Stimulated activated memory B cell treated with anti-CD40 and anti-IgM and Interleukin-4, amounts not matched to agents 10 μg/mL and 1 μg/mL and 100 μg/mL, for 72 hours (primary cell): ENCODE measurements around the gene KLHL35.
A peak's percentile ranks its signal among the peaks of the same experiment; 100 is the strongest.
"Not testable (repeated sequence)": the region's sequence is repeated elsewhere in the genome, so short reads cannot be mapped to it uniquely, and the experiment has no call there.

Experiments
- ATAC-seq: fragments of 150-1000 bp; cut with Tn5 transposase; 2 replicates; pipeline ENCODE4 v1.10.0; 2021
- H3K27ac Mint-ChIP-seq: one replicate; pipeline ENCODE4 v1.8.0; 2022; ENCODE audit warnings: mild to moderate bottlenecking, mixed read lengths
- H3K27me3 Mint-ChIP-seq: one replicate; pipeline ENCODE4 v1.8.0; 2022; ENCODE audit warnings: mixed read lengths
- H3K36me3 Mint-ChIP-seq: one replicate; pipeline ENCODE4 v1.8.0; 2022; ENCODE audit warnings: mixed read lengths
- H3K4me1 Mint-ChIP-seq: one replicate; pipeline ENCODE4 v1.8.0; 2022; ENCODE audit warnings: mixed read lengths
- H3K4me3 Mint-ChIP-seq: one replicate; pipeline ENCODE4 v1.8.0; 2022; ENCODE audit warnings: mild to moderate bottlenecking, moderate library complexity, mixed read lengths
- H3K9me3 Mint-ChIP-seq: one replicate; pipeline ENCODE4 v1.8.0; 2022; ENCODE audit warnings: mixed read lengths

KLHL35 gene

GRCh38 chr11:75380716-75381420 is 52.1 kb downstream of the KLHL35 start:
- no peaks in the 10 kb centered on the region for H3K36me3 Mint-ChIP-seq
- H3K4me1 Mint-ChIP-seq, result peaks cover 13% of the 10 kb centered on the region
- peak; percentile 50 for ATAC-seq
- H3K27me3 Mint-ChIP-seq, result peaks cover 4% of the 10 kb centered on the region
- no peak overlapping the region for H3K4me3 Mint-ChIP-seq
- H3K27ac Mint-ChIP-seq, result peak overlapping the region; percentile 23
- no peaks in the 10 kb centered on the region for H3K9me3 Mint-ChIP-seq

GRCh38 chr11:75380245-75380644 is 52.8 kb downstream of the KLHL35 start:
- Mint-ChIP-seq H3K4me3 (no peak overlapping the region), H3K4me1 (peaks cover 13% of the 10 kb centered on the region), H3K27ac (peak overlapping the region; percentile 23), H3K27me3 (no peaks in the 10 kb centered on the region), H3K9me3 (no peaks in the 10 kb centered on the region), H3K36me3 (no peaks in the 10 kb centered on the region)
- no peak for ATAC-seq

- H3K27me3 Mint-ChIP-seq, result not testable (repeated sequence)
These were observed 54.2 kb downstream of the KLHL35 start for GRCh38 chr11:75378776-75379175.

GRCh38 chr11:75376175-75376574 is 56.8 kb downstream of the KLHL35 start:
- no peaks in the 10 kb centered on the region for H3K36me3 Mint-ChIP-seq
- H3K27ac Mint-ChIP-seq, result no peak overlapping the region

More at GRCh38 chr11:75378776-75379175, 54.2 kb downstream of the KLHL35 start:
- not testable (repeated sequence) for H3K4me3 Mint-ChIP-seq, H3K27ac Mint-ChIP-seq, H3K9me3 Mint-ChIP-seq, H3K4me1 Mint-ChIP-seq, H3K36me3 Mint-ChIP-seq, ATAC-seq

GRCh38 chr11:75375626-75376025 is 57.4 kb downstream of the KLHL35 start:
- Mint-ChIP-seq H3K9me3 (no peaks in the 10 kb centered on the region), H3K27ac (no peak overlapping the region), H3K4me1 (peaks cover 1% of the 10 kb centered on the region), H3K4me3 (no peak overlapping the region), H3K27me3 (no peaks in the 10 kb centered on the region), H3K36me3 (no peaks in the 10 kb centered on the region)
- no peak for ATAC-seq

More at GRCh38 chr11:75376175-75376574, 56.8 kb downstream of the KLHL35 start:
- ATAC-seq, result no peak
- Mint-ChIP-seq H3K4me3 (no peak overlapping the region), H3K9me3 (no peaks in the 10 kb centered on the region), H3K27me3 (no peaks in the 10 kb centered on the region), H3K4me1 (peaks cover 7% of the 10 kb centered on the region)

GRCh38 chr11:75374646-75375045 is 58.4 kb downstream of the KLHL35 start:
- Mint-ChIP-seq H3K27me3 (no peaks in the 10 kb centered on the region), H3K9me3 (no peaks in the 10 kb centered on the region), H3K36me3 (no peaks in the 10 kb centered on the region), H3K4me3 (no peak overlapping the region), H3K4me1 (peaks cover 6% of the 10 kb centered on the region), H3K27ac (no peak overlapping the region)
- ATAC-seq, result no peak

- ATAC-seq, result no peak
- H3K27ac Mint-ChIP-seq, result no peak overlapping the region
These were observed 59.8 kb downstream of the KLHL35 start for GRCh38 chr11:75373201-75373600.

More at GRCh38 chr11:75373201-75373600, 59.8 kb downstream of the KLHL35 start:
- Mint-ChIP-seq H3K36me3 (no peaks in the 10 kb centered on the region), H3K27me3 (no peaks in the 10 kb centered on the region), H3K4me1 (peaks cover 6% of the 10 kb centered on the region), H3K4me3 (no peak overlapping the region), H3K9me3 (no peaks in the 10 kb centered on the region)
